Measurements from ENCODE around the gene SRGAP3.

Gene SRGAP3

GRCh38 chr3:9146367-9147071, 102.9 kb downstream of the SRGAP3 start:
- DNase-seq (ENCODE audit: low read depth, low spot score) = no peak

GRCh38 chr3:9143184-9143583, 106.3 kb downstream of the SRGAP3 start:
- DNase-seq (ENCODE audit: low read depth, low spot score) = no peak

- no peak for DNase-seq (ENCODE audit: low read depth, low spot score)
Observed at GRCh38 chr3:9142362-9142761, 107.1 kb downstream of the SRGAP3 start.

- DNase-seq (ENCODE audit: low read depth, low spot score) = no peak
Observed at GRCh38 chr3:9141928-9142289, 107.5 kb downstream of the SRGAP3 start.

GRCh38 chr3:9139366-9139765, 110.1 kb downstream of the SRGAP3 start:
- DNase-seq (ENCODE audit: low read depth, low spot score) = no peak

GRCh38 chr3:9137676-9138075, 111.8 kb downstream of the SRGAP3 start:
- no peak for DNase-seq (ENCODE audit: low read depth, low spot score)

- no peak for DNase-seq (ENCODE audit: low read depth, low spot score)
Observed at GRCh38 chr3:9136746-9137465, 112.5 kb downstream of the SRGAP3 start.

- DNase-seq (ENCODE audit: low read depth, low spot score) = no peak
Observed at GRCh38 chr3:9135930-9136525, 113.4 kb downstream of the SRGAP3 start.

GRCh38 chr3:9135526-9135925, 113.9 kb downstream of the SRGAP3 start:
- DNase-seq (ENCODE audit: low read depth, low spot score) = no peak

GRCh38 chr3:9133656-9134055, 115.8 kb downstream of the SRGAP3 start:
- DNase-seq (ENCODE audit: low read depth, low spot score) = no peak

- no peak for DNase-seq (ENCODE audit: low read depth, low spot score)
Observed at GRCh38 chr3:9130345-9131305, 118.8 kb downstream of the SRGAP3 start.

GRCh38 chr3:9129365-9129764, 120.1 kb downstream of the SRGAP3 start:
- no peak for DNase-seq (ENCODE audit: low read depth, low spot score)

GRCh38 chr3:9125278-9125951, 124.0 kb downstream of the SRGAP3 start:
- DNase-seq (ENCODE audit: low read depth, low spot score) = no peak

GRCh38 chr3:9124730-9125129, 124.7 kb downstream of the SRGAP3 start:
- no peak for DNase-seq (ENCODE audit: low read depth, low spot score)

- no peak for DNase-seq (ENCODE audit: low read depth, low spot score)
Observed at GRCh38 chr3:9123840-9124239, 125.6 kb downstream of the SRGAP3 start.

GRCh38 chr3:9122732-9123364, 126.6 kb downstream of the SRGAP3 start:
- no peak for DNase-seq (ENCODE audit: low read depth, low spot score)

- no peak for DNase-seq (ENCODE audit: low read depth, low spot score)
Observed at GRCh38 chr3:9121366-9122001, 128.0 kb downstream of the SRGAP3 start.

- DNase-seq (ENCODE audit: low read depth, low spot score) = no peak
Observed at GRCh38 chr3:9119331-9119730, 130.1 kb downstream of the SRGAP3 start.

- no peak for DNase-seq (ENCODE audit: low read depth, low spot score)
Observed at GRCh38 chr3:9118222-9118621, 131.2 kb downstream of the SRGAP3 start.

GRCh38 chr3:9117220-9117619, 132.2 kb downstream of the SRGAP3 start:
- DNase-seq (ENCODE audit: low read depth, low spot score) = no peak
